ENCODE data around the gene FBXL7. TPM values are rescaled to one million over a fixed set of nuclear protein-coding genes. Genes with fewer than 3 reads are reported as not detected.

FBXL7 gene
- total RNA-seq, 6 experiments from 2014 or later: 0.81 to 1.9 (median 1.3) TPM

GRCh38 chr5:15786884-15787283 is 286.9 kb downstream of the FBXL7 start:
- DNase-seq (no peak), ATAC-seq (no peak)
- intact Hi-C loops (cut with DNase I): no loop called here
- Histone ChIP-seq H3K36me3 (no peaks in the 10 kb centered on the region), H3K4me3 (no peak overlapping the region), H3K9me3 (no peaks in the 10 kb centered on the region), H3K4me1 (no peaks in the 10 kb centered on the region), H3K27me3 (no peaks in the 10 kb centered on the region), H3K27ac (no peak overlapping the region)
- WGBS (ENCODE audit: insufficient coverage, low coverage, low lambda C conversion rate, missing lambda C conversion rate): 72% methylated on average over 5 of the region's 5 CpGs
- TF ChIP-seq CTCF (IDR thresholded peaks at IDR 0.05) (no peak), POLR2A (IDR thresholded peaks at IDR 0.05) (no peak)

- intact Hi-C loops (cut with DNase I): no loop called here
- no peak for TF ChIP-seq CTCF (IDR thresholded peaks at IDR 0.05)
- no peak for TF ChIP-seq POLR2A (IDR thresholded peaks at IDR 0.05)
- Histone ChIP-seq H3K27ac (no peak overlapping the region), H3K9me3 (no peaks in the 10 kb centered on the region), H3K4me3 (no peak overlapping the region), H3K36me3 (no peaks in the 10 kb centered on the region), H3K27me3 (no peaks in the 10 kb centered on the region), H3K4me1 (no peaks in the 10 kb centered on the region)
- ATAC-seq: no peak
- DNase-seq: no peak
- 48% methylated on average over 2 of the region's 2 CpGs for WGBS (ENCODE audit: insufficient coverage, low coverage, low lambda C conversion rate, missing lambda C conversion rate)
Measured at GRCh38 chr5:15787681-15788080, 287.7 kb downstream of the FBXL7 start.

GRCh38 chr5:15789642-15790041 is 289.7 kb downstream of the FBXL7 start:
- no peaks in the 10 kb centered on the region for H3K9me3 ChIP-seq
- H3K36me3 ChIP-seq: no peaks in the 10 kb centered on the region
- intact Hi-C loops (cut with DNase I): no loop called here
- ATAC-seq: no peak
- H3K27me3 ChIP-seq: no peaks in the 10 kb centered on the region
- no peaks in the 10 kb centered on the region for H3K4me1 ChIP-seq
- no peak overlapping the region for H3K27ac ChIP-seq
- no peak overlapping the region for H3K4me3 ChIP-seq
- 39% methylated on average over 2 of the region's 4 CpGs for WGBS (ENCODE audit: insufficient coverage, low coverage, low lambda C conversion rate, missing lambda C conversion rate)
- no peak for DNase-seq
- TF ChIP-seq POLR2A (IDR thresholded peaks at IDR 0.05): no peak
- TF ChIP-seq CTCF (IDR thresholded peaks at IDR 0.05): no peak

GRCh38 chr5:15790446-15791018 is 290.6 kb downstream of the FBXL7 start:
- WGBS (ENCODE audit: insufficient coverage, low coverage, low lambda C conversion rate, missing lambda C conversion rate): 31% methylated on average over 4 of the region's 4 CpGs
- intact Hi-C loops (cut with DNase I): no loop called here

More at GRCh38 chr5:15790446-15791018, 290.6 kb downstream of the FBXL7 start:
- Histone ChIP-seq H3K27ac (no peak overlapping the region), H3K9me3 (no peaks in the 10 kb centered on the region), H3K4me3 (no peak overlapping the region), H3K4me1 (no peaks in the 10 kb centered on the region), H3K27me3 (no peaks in the 10 kb centered on the region), H3K36me3 (no peaks in the 10 kb centered on the region)
- ATAC-seq (no peak), DNase-seq (no peak)
- TF ChIP-seq POLR2A (IDR thresholded peaks at IDR 0.05): no peak
- no peak for TF ChIP-seq CTCF (IDR thresholded peaks at IDR 0.05)

Data from right lobe of liver (tissue), 6 donors.